ENCODE measurements around the gene GREB1. TPM values are rescaled to one million over a fixed set of nuclear protein-coding genes. Genes with fewer than 3 reads are reported as not detected.

The GREB1 gene
- polyA plus RNA-seq, 1 experiment: 0.12 TPM

DNA sequence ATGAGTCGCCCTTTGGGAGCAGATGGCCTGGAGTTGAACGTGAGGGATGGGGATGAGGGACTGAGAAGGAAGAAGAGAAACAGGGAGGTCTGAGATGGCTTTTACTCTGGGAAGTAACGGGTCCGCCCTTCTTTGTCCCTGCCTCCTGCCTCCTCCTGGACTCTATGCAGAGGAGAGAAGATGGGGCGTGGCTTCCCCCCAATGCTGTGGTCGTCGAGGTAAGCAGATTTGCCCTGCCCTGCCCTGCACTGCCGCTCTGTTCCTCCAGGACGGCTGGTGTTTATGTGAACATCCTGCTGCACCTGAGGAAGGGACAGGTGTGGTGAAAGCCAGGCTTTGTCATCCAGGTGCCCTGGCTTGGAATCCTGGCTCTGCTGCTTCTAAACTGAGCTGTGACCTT is 149.6 kb downstream of the GREB1 start:
- H3K27ac ChIP-seq (ENCODE audit: low read depth, low read length): no peak overlapping the region
- CTCF ChIA-PET: interaction anchor here (1.1 to 5.7 kb wide), 6 partner anchors 10 to 220 kb away, joined by 3 to 60 read pairs (median 4); no protein-coding TSS in a partner anchor
- no peak for DNase-seq (ENCODE audit: low read depth, low spot score)
- H3K9me3 ChIP-seq (ENCODE audit: control insufficient read depth, insufficient read depth, low read length): no peaks in the 10 kb centered on the region; the same call in 1 of the 2 replicates
- POLR2A ChIA-PET: no interaction called here
- no peak overlapping the region for H3K4me3 ChIP-seq (ENCODE audit: low read depth, low read length)
- TF ChIP-seq, protein P1, sequence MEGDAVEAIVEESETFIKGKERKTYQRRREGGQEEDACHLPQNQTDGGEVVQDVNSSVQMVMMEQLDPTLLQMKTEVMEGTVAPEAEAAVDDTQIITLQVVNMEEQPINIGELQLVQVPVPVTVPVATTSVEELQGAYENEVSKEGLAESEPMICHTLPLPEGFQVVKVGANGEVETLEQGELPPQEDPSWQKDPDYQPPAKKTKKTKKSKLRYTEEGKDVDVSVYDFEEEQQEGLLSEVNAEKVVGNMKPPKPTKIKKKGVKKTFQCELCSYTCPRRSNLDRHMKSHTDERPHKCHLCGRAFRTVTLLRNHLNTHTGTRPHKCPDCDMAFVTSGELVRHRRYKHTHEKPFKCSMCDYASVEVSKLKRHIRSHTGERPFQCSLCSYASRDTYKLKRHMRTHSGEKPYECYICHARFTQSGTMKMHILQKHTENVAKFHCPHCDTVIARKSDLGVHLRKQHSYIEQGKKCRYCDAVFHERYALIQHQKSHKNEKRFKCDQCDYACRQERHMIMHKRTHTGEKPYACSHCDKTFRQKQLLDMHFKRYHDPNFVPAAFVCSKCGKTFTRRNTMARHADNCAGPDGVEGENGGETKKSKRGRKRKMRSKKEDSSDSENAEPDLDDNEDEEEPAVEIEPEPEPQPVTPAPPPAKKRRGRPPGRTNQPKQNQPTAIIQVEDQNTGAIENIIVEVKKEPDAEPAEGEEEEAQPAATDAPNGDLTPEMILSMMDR (IDR thresholded peaks at IDR 0.05; ENCODE audit: low read depth, low read length): no peak
- H3K27me3 ChIP-seq (ENCODE audit: control insufficient read depth, insufficient read depth, low read length): peaks cover 30% of the 10 kb centered on the region

DNA sequence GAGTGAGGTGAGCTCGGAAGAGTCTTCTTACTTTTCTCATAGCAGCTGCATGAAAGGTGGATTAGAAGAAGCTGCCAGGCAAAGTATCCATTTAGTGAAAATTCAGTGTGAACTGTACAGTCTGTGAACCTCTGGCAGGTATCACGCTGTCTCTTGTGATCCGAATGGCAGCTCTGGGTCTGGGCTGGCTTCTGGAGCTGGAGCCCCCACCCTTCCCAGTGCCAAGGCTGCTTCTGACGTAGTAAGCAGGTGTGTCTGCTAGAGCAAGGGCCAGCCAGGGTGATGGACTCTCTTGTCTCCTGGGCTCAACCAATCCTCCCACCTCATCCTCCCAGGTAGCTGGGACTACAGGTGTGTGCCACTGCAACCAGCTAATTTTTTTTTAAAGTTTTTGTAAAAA is 150.1 kb downstream of the GREB1 start:
- no peaks in the 10 kb centered on the region; the same call in 1 of the 2 replicates for H3K9me3 ChIP-seq (ENCODE audit: control insufficient read depth, insufficient read depth, low read length)
- no peak for DNase-seq (ENCODE audit: low read depth, low spot score)
- H3K4me3 ChIP-seq (ENCODE audit: low read depth, low read length): no peak overlapping the region
- ChIA-PET POLR2A (no interaction called here), CTCF (interaction anchor here (1.2 to 5.7 kb wide), 2 partner anchors 9 to 15 kb away, joined by 3 to 60 read pairs; no protein-coding TSS in a partner anchor)
- TF ChIP-seq, protein P1 (IDR thresholded peaks at IDR 0.05; ENCODE audit: low read depth, low read length): no peak
- H3K27ac ChIP-seq (ENCODE audit: low read depth, low read length): no peak overlapping the region
- H3K27me3 ChIP-seq (ENCODE audit: control insufficient read depth, insufficient read depth, low read length): peaks cover 27% of the 10 kb centered on the region

DNA sequence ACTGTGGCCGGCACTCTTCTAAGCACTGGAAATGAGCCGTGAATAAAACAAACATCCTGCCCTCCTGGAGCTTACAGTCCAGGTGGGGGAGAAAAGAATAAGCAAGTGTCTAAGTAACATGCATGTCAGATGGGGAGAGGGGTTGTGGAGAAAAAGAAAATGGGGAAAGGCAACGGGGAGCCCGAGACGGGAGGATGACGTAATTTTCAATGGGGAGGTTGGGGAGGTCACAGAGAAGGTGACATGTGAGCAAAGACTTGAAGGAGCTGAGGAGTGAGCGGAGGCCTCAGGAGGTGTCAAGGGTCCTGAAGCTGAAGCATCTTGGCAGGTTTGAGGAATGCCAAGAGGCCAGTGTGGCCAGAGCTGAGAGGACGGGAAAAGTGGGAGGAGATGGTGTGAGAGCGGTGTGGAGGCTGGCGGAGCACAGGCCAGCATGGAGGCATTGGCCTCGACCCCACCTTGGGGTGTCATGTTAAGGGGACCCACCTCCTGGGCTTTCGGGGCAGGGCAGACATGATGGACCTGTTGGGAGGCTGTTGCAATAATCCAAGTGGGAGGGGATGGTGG is 151.1 kb downstream of the GREB1 start:
- Histone ChIP-seq H3K27ac (ENCODE audit: low read depth, low read length) (no peak overlapping the region), H3K27me3 (ENCODE audit: control insufficient read depth, insufficient read depth, low read length) (peaks cover 27% of the 10 kb centered on the region), H3K4me3 (ENCODE audit: low read depth, low read length) (no peak overlapping the region), H3K9me3 (ENCODE audit: control insufficient read depth, insufficient read depth, low read length) (no peaks in the 10 kb centered on the region; the same call in 1 of the 2 replicates)
- CTCF ChIA-PET: interaction anchor here (1.2 to 5.7 kb wide), 2 partner anchors 8 to 9 kb away, joined by 5 to 60 read pairs; no protein-coding TSS in a partner anchor
- no peak for DNase-seq (ENCODE audit: low read depth, low spot score)
- TF ChIP-seq, protein P1 (IDR thresholded peaks at IDR 0.05; ENCODE audit: low read depth, low read length): no peak
- POLR2A ChIA-PET: no interaction called here

DNA sequence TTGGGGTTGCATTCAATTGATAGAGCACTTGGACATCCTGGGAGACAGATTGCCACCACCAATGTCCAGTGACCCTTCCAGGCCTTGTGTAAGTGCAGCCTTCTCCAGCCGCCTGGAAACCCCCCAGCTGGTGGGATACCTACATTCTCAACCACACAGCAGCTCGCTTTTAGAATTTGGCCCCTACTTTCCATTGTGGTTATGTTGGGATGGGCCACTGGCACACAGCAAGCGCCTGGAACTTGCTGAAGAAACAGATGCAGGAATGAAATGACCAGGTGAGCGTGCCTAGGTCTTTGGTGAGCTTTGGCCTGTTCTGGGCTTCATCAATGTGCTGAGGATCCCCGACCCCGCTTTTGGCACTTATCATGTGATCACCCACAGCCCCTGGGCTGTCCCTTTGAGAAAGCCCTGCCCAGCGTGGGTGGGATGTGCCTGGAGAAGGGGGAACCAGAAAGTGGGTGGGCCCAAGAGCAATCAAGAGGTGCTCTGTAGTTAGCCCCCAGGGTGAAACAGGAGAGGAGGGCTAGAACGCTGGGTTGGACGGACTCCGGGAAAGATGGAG is 152.1 kb downstream of the GREB1 start:
- ChIA-PET POLR2A (no interaction called here), CTCF (no interaction called here)
- Histone ChIP-seq H3K27ac (ENCODE audit: low read depth, low read length) (no peak overlapping the region), H3K27me3 (ENCODE audit: control insufficient read depth, insufficient read depth, low read length) (peaks cover 27% of the 10 kb centered on the region), H3K4me3 (ENCODE audit: low read depth, low read length) (no peak overlapping the region), H3K9me3 (ENCODE audit: control insufficient read depth, insufficient read depth, low read length) (no peaks in the 10 kb centered on the region; the same call in 1 of the 2 replicates)
- TF ChIP-seq, protein P1 (IDR thresholded peaks at IDR 0.05; ENCODE audit: low read depth, low read length): no peak
- no peak for DNase-seq (ENCODE audit: low read depth, low spot score)

DNA sequence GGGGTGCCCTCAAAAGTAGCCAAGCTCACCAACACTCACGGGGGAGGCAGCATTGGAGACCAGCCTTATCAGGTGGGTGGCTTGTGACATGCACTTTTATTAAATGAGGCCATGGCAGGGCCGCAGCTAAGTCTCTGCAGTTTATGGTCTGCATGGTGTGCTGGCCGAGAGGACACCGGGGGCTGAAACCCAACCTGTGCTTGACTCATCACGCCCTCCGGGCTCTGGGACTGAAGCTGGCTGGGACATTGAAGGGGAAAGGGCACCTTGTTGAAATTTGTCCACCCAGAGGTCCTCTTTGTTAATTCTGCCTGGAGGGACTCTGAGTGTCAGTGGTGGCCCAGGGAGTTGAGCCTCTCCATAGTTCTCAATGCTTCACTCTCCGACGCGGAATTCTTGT is 153.9 kb downstream of the GREB1 start:
- no peak overlapping the region for H3K27ac ChIP-seq (ENCODE audit: low read depth, low read length)
- H3K9me3 ChIP-seq (ENCODE audit: control insufficient read depth, insufficient read depth, low read length): no peaks in the 10 kb centered on the region
- TF ChIP-seq, protein P1 (IDR thresholded peaks at IDR 0.05; ENCODE audit: low read depth, low read length): no peak
- no peak overlapping the region; the same call in 1 of the 2 replicates for H3K4me3 ChIP-seq (ENCODE audit: low read depth, low read length)
- ChIA-PET CTCF (interaction anchor here (0.6 to 11.4 kb wide), 32 partner anchors 8 to 1045 kb away, joined by 3 to 204 read pairs (median 4); a partner anchor contains a TSS), POLR2A (interaction anchor here (1.0 kb wide), 1 partner anchor 10 kb away, joined by 3 read pairs; no protein-coding TSS in a partner anchor)
- DNase-seq (ENCODE audit: low read depth, low spot score): no peak
- H3K27me3 ChIP-seq (ENCODE audit: control insufficient read depth, insufficient read depth, low read length): peaks cover 26% of the 10 kb centered on the region
